Measurements from ENCODE around the gene DYNLRB1. TPM values are rescaled to one million over a fixed set of nuclear protein-coding genes. Genes with fewer than 3 reads are reported as not detected.

DYNLRB1 gene
- total and polyA plus RNA-seq, 10 of the 15 experiments (the other 5 are each of a cell fraction or from before 2014, with no cell fraction given) = 87.9 to 313 (median 153) TPM

- in situ Hi-C loops (cut with MboI) = no loop called here
These were observed 12.7 kb downstream of the DYNLRB1 start for GRCh38 chr20:34528921-34529297.

More at GRCh38 chr20:34528921-34529297, 12.7 kb downstream of the DYNLRB1 start:
- WGBS (ENCODE audit: insufficient coverage, insufficient replicate concordance, low lambda C conversion rate, missing lambda C conversion rate) = 86% methylated on average over 5 of the region's 5 CpGs
- no peak for ATAC-seq
- no peaks in the 10 kb centered on the region for H3K4me1 ChIP-seq (ENCODE audit: control insufficient read depth, insufficient read depth, low read length)
- no peaks in the 10 kb centered on the region for H4K20me1 ChIP-seq (ENCODE audit: control insufficient read depth, insufficient read depth)
- peaks cover 3% of the 10 kb centered on the region for H3K79me2 ChIP-seq (ENCODE audit: control insufficient read depth, insufficient read depth, low read length)
- ChIA-PET RAD21 (ENCODE audit: unreplicated experiment) (no interaction called here), POLR2A (no interaction called here), CTCF (no interaction called here), SMC1A (ENCODE audit: uncharacterized antibody, unreplicated experiment) (no interaction called here)
- no peak for DNase-seq (ENCODE audit: low read depth, low spot score)
- H3K27me3 ChIP-seq (replicated peaks in 1 of 2; ENCODE audit: control insufficient read depth in 2 of 2, insufficient read depth in 2 of 2, low read length in 1 of 2) = no peaks in the 10 kb centered on the region
- peaks cover 22 to 26% of the 10 kb centered on the region in 2 experiments for H3K36me3 ChIP-seq (ENCODE audit: control insufficient read depth in 2 of 2, insufficient read depth in 2 of 2, low read length in 1 of 2)
- BruUV-seq (replicated peaks) = no TSS peak
- no peak overlapping the region for H3K4me2 ChIP-seq (ENCODE audit: control insufficient read depth, insufficient read depth)
- no peak for TF ChIP-seq WRNIP1 (IDR thresholded peaks at IDR 0.05; ENCODE audit: borderline replicate concordance, low read depth, low read length)
- TF ChIP-seq KDM1A (IDR thresholded peaks at IDR 0.05; ENCODE audit: borderline replicate concordance) = no peak
- TF ChIP-seq STAT3 (IDR thresholded peaks at IDR 0.05; ENCODE audit: low read depth, low read length) = no peak
- TF ChIP-seq ZSCAN29 (IDR thresholded peaks at IDR 0.05) = no peak
- TF ChIP-seq KAT2A (conservative IDR thresholded peaks at IDR 0.05; ENCODE audit: control insufficient read depth, low read depth, low read length) = no peak
- TF ChIP-seq CEBPB (IDR thresholded peaks at IDR 0.05; ENCODE audit: borderline replicate concordance in 1 of 2, low read depth in 2 of 2, low read length in 2 of 2) = no peak
- TF ChIP-seq ZNF687 (IDR thresholded peaks at IDR 0.05) = no peak
- no peak for TF ChIP-seq POLR2AphosphoS2 (IDR thresholded peaks at IDR 0.05; ENCODE audit: low read depth, low read length)
- no peak for TF ChIP-seq TAF1 (IDR thresholded peaks at IDR 0.05; ENCODE audit: borderline replicate concordance, low read depth, low read length)
- no peak for TF ChIP-seq ASH2L (IDR thresholded peaks at IDR 0.05; ENCODE audit: borderline replicate concordance, low read depth)
- TF ChIP-seq TCF3 (IDR thresholded peaks at IDR 0.05; ENCODE audit: borderline replicate concordance, insufficient read depth, low read depth, low read length) = no peak
- TF ChIP-seq SREBF2 (IDR thresholded peaks at IDR 0.05; ENCODE audit: low read length) = no peak
- no peak for TF ChIP-seq NFIC (IDR thresholded peaks at IDR 0.05; ENCODE audit: low read depth, low read length)
- no peak for TF ChIP-seq CHD2 (IDR thresholded peaks at IDR 0.05; ENCODE audit: borderline replicate concordance, low read depth, low read length)
- no peak for TF ChIP-seq SUZ12 (IDR thresholded peaks at IDR 0.05; ENCODE audit: unreplicated experiment)
- TF ChIP-seq ZNF592 (IDR thresholded peaks at IDR 0.05) = no peak
- TF ChIP-seq CREM (IDR thresholded peaks at IDR 0.05; ENCODE audit: low read depth) = no peak
- no peak for FAIRE-seq
- no peak overlapping the region for H3K4me3 ChIP-seq
- no peak overlapping the region for H3K9ac ChIP-seq (ENCODE audit: control insufficient read depth, insufficient read depth, low read length)
- H3K27ac ChIP-seq (ENCODE audit: control insufficient read depth, insufficient read depth) = no peak overlapping the region
- intact Hi-C loops (cut with micrococcal nuclease; ENCODE audit: unreplicated experiment) = loop anchor here (10.0 kb wide), 1 partner anchor 334 kb away; no protein-coding TSS in a partner anchor
- no peaks in the 10 kb centered on the region for H3K9me3 ChIP-seq (replicated peaks; ENCODE audit: control insufficient read depth, insufficient read depth, low read length)
- no peak overlapping the region for H2AFZ ChIP-seq (ENCODE audit: control insufficient read depth, low read depth, low read length)
